ENCODE measurements around the gene SLC6A6.

GRCh38 chr3:14508966-14509795 lies 106.8 kb downstream of the SLC6A6 start:
- TF ChIP-seq GATA2 (IDR thresholded peaks at IDR 0.05; ENCODE audit: low read depth, low read length) (no peak), GATA3 (IDR thresholded peaks at IDR 0.05; ENCODE audit: low read depth, low read length) (no peak)

All from SH-SY5Y (cell line).